Upper lobe of left lung (tissue), 4 donors: ENCODE data around the gene SMPD3.

ENCODE experiments used
- EP300 ChIP-seq, 4 donors: sonication (generic); formaldehyde crosslinking; IDR thresholded peaks; one replicate each; pipeline ENCODE4 v1.5.1; 2017; ENCODE audit warnings: antibody characterized with exemption in 4 of 4, control low read depth in 2 of 4
- POLR2A ChIP-seq, 4 donors: fragments of 450-650 bp; IDR thresholded peaks; one replicate each; pipeline ENCODE4 v1.5.1; 2016 to 2017; ENCODE audit warnings: antibody characterized with exemption in 4 of 4, mild to moderate bottlenecking in 2 of 4
- POLR2AphosphoS5 ChIP-seq, 2 donors: sonication (generic); formaldehyde crosslinking; IDR thresholded peaks; one replicate each; pipeline ENCODE4 v1.5.1; 2017; ENCODE audit warnings: antibody characterized with exemption in 2 of 2
- TF ChIP-seq, protein P1 (sequence below), 6 experiments: fragments of 450-650 bp in 4 of 6; fragments of 200-600 bp in 2 of 6; sonication (generic) in 2 of 6; IDR thresholded peaks; one replicate each; pipeline ENCODE4 v1.5.1; 2016 to 2019; ENCODE audit warnings: antibody characterized with exemption in 6 of 6

DNA sequence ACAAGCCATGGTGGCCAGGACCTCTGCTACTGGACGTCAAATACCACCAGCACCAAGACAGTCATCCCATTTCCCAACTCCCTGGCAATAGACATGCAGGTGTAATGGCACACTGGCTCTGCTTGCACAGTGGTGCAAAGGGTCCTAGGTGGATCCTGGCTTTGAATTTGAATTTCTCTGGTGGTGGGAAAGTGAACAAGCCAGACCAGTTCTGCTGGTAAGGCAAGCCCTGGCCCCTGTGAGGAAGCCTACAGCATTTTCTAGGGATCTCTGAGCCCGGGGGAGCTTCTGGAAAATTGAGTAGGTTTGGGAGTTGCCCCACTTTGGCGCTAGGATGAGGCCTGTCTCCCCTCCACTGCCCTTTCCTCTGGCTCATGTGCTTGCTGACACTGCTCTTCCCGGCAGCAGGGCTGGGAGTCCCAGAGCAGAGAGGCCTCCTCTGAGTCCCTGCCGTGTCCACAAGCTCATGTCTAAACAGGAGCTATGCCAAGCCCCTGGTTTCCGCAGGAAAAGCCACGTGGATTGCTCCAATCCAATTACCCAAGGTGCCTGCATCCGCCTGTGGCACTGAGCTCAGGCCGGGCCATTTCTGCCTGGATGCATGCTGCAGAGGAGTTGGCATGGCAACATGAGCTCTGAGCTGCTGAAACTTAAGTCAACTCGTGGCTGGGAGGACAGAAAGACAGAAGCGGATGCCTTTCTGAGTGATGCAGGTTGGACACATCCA lies 70.5 kb downstream of the SMPD3 start:
- TF ChIP-seq POLR2A (IDR thresholded peaks at IDR 0.05) = no peak
- TF ChIP-seq, protein P1, sequence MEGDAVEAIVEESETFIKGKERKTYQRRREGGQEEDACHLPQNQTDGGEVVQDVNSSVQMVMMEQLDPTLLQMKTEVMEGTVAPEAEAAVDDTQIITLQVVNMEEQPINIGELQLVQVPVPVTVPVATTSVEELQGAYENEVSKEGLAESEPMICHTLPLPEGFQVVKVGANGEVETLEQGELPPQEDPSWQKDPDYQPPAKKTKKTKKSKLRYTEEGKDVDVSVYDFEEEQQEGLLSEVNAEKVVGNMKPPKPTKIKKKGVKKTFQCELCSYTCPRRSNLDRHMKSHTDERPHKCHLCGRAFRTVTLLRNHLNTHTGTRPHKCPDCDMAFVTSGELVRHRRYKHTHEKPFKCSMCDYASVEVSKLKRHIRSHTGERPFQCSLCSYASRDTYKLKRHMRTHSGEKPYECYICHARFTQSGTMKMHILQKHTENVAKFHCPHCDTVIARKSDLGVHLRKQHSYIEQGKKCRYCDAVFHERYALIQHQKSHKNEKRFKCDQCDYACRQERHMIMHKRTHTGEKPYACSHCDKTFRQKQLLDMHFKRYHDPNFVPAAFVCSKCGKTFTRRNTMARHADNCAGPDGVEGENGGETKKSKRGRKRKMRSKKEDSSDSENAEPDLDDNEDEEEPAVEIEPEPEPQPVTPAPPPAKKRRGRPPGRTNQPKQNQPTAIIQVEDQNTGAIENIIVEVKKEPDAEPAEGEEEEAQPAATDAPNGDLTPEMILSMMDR (IDR thresholded peaks at IDR 0.05) = no peak
- TF ChIP-seq EP300 (IDR thresholded peaks at IDR 0.05) = no peak
- TF ChIP-seq POLR2AphosphoS5 (IDR thresholded peaks at IDR 0.05) = no peak
